Activated naive CD4-positive, alpha-beta T cell treated with Interleukin-2 at 50 U/mL for 16 hours (primary cell): ENCODE results near the gene SLC9A1.
"Not testable (repeated sequence)": the region's sequence is repeated elsewhere in the genome, so short reads cannot be mapped to it uniquely, and the experiment has no call there.

Source experiments
- DNase-seq: peaks from one replicate; pipeline ENCODE4 v3.0.0-alpha.2; 2020

Gene SLC9A1

GRCh38 chr1:27130798-27131197, 24.1 kb downstream of the SLC9A1 start:
- DNase-seq, result no peak

GRCh38 chr1:27129225-27129624, 25.7 kb downstream of the SLC9A1 start:
- DNase-seq, result no peak

- DNase-seq, result no peak
These were observed 27.5 kb downstream of the SLC9A1 start for GRCh38 chr1:27127419-27127818.

DNA sequence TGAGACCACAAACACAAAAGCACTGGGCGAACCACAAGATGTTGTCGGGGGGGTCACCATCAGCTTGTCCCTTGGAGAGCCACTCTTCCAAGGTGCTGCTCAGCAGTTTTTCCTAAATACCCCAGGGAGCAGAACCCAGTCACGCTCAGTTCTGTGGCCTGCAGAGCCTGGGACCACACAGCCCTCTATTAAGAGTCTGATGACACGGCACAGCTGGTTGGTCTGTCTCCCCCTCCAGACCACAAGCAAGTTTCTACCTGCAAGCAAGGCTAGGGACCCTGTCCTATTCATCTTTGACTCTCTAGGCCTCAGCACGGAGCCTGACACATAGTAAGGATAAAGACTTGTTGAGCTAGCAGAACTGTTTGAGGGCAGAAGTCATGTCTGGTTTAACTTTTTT, 28.5 kb downstream of the SLC9A1 start:
- DNase-seq, result no peak

DNA sequence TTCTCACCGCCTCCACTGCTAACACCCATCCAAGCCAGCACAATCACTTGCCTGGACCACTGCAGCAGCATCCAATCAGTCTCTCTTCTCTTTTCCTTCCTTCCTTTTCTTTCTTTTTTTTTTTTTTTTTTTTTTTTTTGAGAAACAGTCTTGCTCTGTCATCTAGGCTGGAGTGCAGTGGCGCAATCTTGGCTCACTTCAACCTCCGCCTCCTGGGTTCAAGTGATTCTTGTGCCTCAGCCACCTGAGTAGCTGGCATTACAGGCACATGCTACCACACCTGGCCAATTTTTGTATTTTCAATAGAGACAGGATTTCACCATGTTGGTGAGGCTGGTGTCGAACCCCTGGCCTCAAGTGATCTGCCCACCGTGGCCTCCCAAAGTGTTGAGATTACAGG, 29.8 kb downstream of the SLC9A1 start:
- not testable (repeated sequence) for DNase-seq

- no peak for DNase-seq
These were observed 30.5 kb downstream of the SLC9A1 start for GRCh38 chr1:27124405-27124804.

GRCh38 chr1:27122652-27123051, 32.3 kb downstream of the SLC9A1 start:
- no peak for DNase-seq

- DNase-seq, result no peak
These were observed 34.1 kb downstream of the SLC9A1 start for GRCh38 chr1:27120854-27121253.

- no peak for DNase-seq
These were observed 36.6 kb downstream of the SLC9A1 start for GRCh38 chr1:27118440-27118689.

- DNase-seq, result no peak
These were observed 37.0 kb downstream of the SLC9A1 start for GRCh38 chr1:27117733-27118439.

GRCh38 chr1:27116697-27117096, 38.2 kb downstream of the SLC9A1 start:
- DNase-seq, result no peak

- DNase-seq, result no peak
These were observed 38.7 kb downstream of the SLC9A1 start for GRCh38 chr1:27116232-27116631.

DNA sequence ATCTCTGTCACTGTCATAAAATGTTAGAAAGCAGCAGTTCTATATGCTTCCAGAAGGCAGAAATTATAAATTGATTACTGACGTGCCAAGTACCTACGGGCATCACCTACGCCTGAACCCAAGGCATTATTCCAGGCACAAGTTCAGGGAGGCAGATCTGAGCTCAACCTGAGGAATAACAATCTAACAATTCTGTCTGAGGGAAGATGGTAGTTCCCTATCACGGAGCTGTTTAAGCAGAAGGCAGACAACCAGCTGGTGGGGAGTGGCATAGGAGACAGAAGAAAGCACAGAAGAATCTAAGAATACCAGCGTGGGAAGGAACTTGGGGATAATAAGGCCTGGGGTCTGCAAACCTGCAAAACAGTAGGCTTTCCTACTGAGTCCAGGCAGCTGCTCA, 40.4 kb downstream of the SLC9A1 start:
- no peak for DNase-seq

- no peak for DNase-seq
These were observed 41.1 kb downstream of the SLC9A1 start for GRCh38 chr1:27113861-27114260.

DNA sequence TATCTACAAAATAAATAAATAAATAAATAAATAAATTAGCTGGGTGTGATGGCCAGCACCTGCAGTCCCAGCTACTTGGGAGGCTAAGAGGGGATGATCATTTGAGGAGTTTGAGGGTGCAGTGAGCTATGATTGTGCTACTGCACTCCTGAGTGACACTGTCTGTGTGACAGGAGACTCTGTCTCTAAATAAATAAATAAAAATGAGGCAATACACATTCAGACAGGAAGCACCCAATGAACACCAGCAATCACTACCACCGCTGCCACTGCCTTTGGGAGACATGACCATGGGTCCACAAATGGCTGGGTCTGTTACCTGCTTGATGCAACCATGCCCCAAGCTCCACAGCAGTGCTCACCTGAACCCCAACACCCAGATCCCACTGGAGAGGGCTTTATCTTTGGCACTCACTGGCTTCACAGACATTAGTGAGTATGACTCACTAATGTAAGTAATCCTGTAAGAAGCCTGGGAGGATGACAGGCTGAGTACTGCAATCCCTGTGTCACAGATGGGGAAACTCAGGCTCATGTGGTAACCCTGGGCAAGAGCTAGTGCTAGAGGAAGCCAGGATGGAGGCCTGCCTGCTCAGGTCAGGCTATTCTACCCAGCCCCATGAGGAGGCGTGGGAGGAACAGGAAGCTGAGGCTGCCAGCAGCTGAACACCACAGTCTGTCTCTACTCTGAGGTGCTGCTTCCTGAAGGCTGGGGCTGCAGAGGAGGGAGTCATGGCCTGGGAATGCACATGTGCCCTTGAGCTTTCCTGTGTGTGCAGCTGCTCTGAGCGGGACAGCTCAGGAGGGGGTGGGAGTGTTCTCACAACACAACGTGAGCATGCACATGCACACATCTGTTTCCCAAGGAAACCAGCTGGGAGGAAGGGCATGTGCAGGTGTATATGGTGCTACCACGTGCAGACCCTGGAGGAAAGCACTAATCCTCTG, 43.0 kb downstream of the SLC9A1 start:
- peak; percentile 66 for DNase-seq

- DNase-seq, result peak; percentile 25
These were observed 45.7 kb downstream of the SLC9A1 start for GRCh38 chr1:27109103-27109822.

DNA sequence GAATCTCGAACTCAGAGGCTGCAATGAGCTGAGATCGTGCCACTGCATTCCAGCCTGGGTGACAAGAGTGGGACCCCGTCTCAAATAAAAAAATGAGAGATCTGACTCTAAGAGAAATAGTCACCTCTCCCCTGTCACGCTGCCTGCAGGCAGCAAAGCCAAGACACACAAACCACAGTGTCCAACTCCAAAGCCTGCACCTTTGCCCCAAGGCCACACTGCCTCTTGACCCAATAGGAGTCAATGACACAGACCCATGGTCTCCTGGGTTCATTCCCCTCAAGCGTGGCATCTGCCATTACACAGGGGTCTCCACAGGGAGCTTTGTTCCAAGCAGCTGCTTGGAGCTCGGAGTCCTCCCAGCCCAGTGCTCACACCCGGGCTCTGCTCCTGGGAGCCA, 46.3 kb downstream of the SLC9A1 start:
- DNase-seq, result no peak

DNA sequence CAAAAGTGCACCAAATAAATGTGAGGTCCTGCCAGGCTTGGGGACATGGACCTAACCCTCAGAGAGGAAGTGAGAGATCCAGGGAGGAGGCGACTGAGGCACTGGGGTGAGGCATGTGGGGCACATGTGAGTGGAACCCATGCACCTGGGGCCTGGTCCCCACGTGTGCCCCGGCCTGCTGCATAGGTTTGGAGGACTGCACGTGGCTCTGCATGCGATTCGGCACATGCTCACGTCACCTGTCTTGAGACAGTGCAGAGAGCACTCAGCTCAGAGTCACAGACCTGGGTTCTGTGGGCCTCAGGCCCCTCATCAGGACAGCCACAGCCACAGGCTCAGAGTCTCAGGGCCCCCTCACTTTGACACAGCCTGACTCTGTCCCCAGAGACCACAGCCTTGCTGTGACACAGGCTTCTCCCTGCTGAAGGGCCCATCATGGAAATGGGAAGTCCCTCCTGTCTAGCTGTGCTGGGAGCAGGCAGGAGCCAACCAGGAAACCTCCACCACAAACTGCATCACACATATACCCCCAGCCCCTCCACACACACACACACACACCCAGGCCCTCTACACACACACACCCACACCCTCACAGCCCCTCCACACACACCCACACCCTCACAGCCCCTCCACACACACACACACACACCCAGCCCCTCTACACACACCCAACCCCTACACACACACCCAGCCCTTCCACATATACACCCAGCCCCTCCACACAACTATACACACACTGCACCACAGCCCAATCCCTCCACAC, 48.2 kb downstream of the SLC9A1 start:
- no peak for DNase-seq

DNA sequence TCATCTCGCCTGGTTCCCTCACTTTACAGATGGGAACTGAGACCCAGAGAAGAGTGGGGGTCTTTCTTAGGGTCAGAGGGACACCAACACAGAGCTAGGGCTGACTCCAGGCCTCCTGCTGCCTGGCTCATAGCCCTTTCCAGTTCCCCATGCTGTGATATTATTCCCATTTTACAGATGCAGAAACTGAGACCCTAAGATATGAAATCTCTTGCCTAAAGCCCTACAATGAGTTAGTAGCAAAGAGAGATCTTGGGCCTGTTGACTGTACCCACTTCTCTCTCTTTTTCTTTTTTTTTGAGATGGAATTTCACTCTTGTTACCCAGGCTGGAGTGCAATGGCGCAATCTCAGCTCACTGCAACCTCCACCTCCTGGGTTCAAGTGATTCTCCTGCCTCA, 49.9 kb downstream of the SLC9A1 start:
- no peak for DNase-seq

- DNase-seq, result no peak
These were observed 51.4 kb downstream of the SLC9A1 start for GRCh38 chr1:27103498-27103897.

DNA sequence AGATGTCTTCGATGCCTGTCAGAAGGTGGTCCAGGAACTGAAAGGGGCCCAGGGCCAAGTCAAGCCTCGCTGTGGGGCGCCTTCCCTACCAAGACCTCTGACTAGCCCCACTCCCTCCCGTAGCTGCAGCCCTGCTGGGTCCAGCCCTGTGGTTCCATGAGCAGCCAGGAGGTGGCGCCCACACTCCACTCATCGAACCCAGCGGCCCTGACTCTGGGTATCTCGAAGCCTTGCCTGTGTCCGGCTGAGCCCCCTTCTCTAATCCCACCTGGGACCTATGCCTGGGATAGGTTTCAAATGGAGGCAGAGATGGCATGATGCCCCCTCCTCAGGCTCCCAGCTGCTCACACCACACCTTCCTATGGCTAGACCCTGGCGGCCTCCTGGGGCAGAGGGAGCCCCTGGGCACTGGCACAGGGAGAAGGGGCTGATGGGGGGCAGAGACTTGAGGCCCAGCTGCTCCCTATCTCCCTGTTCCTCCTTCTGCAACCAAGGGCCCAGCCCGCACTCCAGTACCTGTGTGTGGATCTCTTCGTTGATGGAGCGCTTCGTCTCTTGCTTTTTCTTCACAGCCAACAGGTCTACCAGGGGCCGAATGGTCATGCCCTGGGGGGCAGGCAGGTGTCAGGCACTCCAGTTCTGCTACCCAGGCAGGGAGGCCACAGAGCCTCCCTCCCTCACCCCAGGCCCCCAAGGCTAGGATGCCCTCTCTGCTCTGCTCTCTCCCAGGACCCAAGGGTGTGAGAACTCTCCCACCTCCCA, 52.0 kb downstream of the SLC9A1 start:
- DNase-seq, result peak; percentile 84

- no peak for DNase-seq
These were observed 52.7 kb downstream of the SLC9A1 start for GRCh38 chr1:27102134-27102706.
